Putamen (tissue), 1 donor: ENCODE measurements around the gene EXOSC3.

ENCODE experiments used
- DNase-seq: peaks from one replicate; pipeline ENCODE4 v3.0.0-alpha.2; 2016; ENCODE audit warnings: low spot score

EXOSC3 gene

DNA sequence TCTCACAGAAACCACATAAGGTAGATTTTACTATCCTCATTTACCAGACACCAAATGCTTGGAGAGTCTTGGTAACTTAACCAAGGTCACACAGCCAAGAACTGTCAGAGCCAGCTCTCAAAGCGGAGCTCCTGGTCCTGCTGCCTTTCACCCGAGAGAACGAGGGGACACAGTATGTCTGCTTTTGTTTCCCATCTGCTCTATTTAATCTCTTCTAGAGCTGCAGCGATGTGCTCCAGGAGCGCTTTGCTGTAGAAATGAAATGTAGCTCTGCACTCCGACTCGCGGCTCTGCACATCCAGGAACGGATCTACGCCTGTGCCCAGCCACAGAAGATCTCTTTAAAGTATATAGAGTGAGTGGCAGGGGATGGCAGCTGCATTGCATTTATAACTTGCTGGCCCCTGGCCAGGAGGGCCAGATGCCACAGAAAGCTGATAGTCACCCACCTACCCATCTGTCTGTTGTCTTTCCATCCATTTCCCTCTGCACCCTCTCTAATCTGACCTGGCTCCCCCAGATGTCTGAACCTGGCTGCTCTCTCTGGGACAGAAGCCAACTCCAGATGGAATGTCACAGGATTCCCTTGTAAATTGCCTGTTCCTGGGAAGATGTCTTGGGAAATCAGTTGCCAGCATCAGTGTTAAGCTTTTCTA, 52.6 kb downstream of the EXOSC3 start:
- no peak for DNase-seq

DNA sequence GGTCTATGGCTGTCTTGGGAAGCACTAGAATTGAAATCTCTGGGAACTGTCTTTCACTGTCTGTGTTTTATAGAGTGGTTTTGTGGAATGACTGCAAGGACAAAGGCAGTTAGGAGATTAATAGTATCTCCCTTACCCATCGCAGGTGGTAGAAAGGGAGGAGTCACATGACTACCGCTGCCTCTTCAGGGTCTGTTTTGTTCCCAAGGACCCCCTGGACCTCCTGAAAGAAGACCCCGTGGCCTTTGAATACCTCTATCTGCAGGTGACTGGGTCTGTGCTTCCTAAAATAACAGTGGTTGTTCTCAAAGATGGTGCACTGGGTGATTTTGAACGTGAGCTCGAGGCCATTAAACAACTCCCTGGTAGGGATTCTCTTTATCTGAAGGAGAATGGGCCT, 54.0 kb downstream of the EXOSC3 start:
- no peak for DNase-seq

DNA sequence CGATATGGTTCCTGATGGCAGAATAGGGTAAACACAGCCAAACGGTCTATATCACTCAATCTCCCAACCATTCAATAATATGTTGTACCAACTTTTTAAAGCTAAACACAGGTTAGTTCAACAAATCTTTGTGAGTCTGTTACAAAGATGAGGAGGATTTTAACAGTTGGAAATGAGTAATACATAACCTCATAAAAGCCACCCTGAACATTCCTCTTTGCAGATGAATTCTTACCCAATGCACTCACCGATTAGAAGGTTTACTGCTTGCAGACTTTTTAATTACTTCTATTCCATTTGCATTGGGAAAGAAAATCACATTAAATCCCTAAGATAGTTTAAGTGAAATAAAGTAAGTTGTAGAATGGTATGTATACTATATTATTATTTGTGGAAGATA, 54.6 kb downstream of the EXOSC3 start:
- DNase-seq, result no peak
